ENCODE data around the gene SCN4A. TPM values are rescaled to one million over a fixed set of nuclear protein-coding genes. Genes with fewer than 3 reads are reported as not detected.

SCN4A gene
- total RNA-seq, 2 donors from 2014 or later, result 3.9 to 4.4 TPM

GRCh38 chr17:63928966-63929695 is 43.6 kb downstream of the SCN4A start:
- H3K27ac ChIP-seq (ENCODE audit: low read depth, low read length), result no peak overlapping the region
- Mint-ChIP-seq H3K9me3 (no peaks in the 10 kb centered on the region), H3K4me1 (no peaks in the 10 kb centered on the region), H3K36me3 (ENCODE audit: low read depth) (no peaks in the 10 kb centered on the region), H3K27me3 (ENCODE audit: insufficient read depth) (no peaks in the 10 kb centered on the region), H3K4me3 (no peak overlapping the region), H3K27ac (no peak overlapping the region)
- DNase-seq, result no peak
- WGBS, 2 experiments (ENCODE audit: insufficient coverage in 1 of 2, insufficient read length in 1 of 2), result 94 to 100% methylated on average over 3 to 10 of the region's 10 CpGs
- no peak overlapping the region for H3K4me3 ChIP-seq (ENCODE audit: low read length)
- no peak overlapping the region for H3K9ac ChIP-seq (ENCODE audit: extremely low read depth, low read length, poor library complexity, severe bottlenecking)
- H3K9me3 ChIP-seq (ENCODE audit: control insufficient read depth, low read length), result no peaks in the 10 kb centered on the region
- H3K36me3 ChIP-seq (ENCODE audit: control insufficient read depth, insufficient read depth, low read length), result no peaks in the 10 kb centered on the region
- no peaks in the 10 kb centered on the region for H3K27me3 ChIP-seq (ENCODE audit: control insufficient read depth, insufficient read depth, low read length, poor library complexity, severe bottlenecking)
- no peaks in the 10 kb centered on the region for H3K4me1 ChIP-seq (ENCODE audit: control insufficient read depth, insufficient read depth, low read length)
- TF ChIP-seq CTCF (conservative IDR thresholded peaks at IDR 0.05), result no peak

- Histone ChIP-seq H3K9ac (ENCODE audit: extremely low read depth, low read length, poor library complexity, severe bottlenecking) (no peak overlapping the region), H3K27me3 (ENCODE audit: control insufficient read depth, insufficient read depth, low read length, poor library complexity, severe bottlenecking) (no peaks in the 10 kb centered on the region), H3K27ac (ENCODE audit: low read depth, low read length) (no peak overlapping the region), H3K36me3 (ENCODE audit: control insufficient read depth, insufficient read depth, low read length) (no peaks in the 10 kb centered on the region), H3K4me3 (ENCODE audit: low read length) (no peak overlapping the region), H3K9me3 (ENCODE audit: control insufficient read depth, low read length) (no peaks in the 10 kb centered on the region), H3K4me1 (ENCODE audit: control insufficient read depth, insufficient read depth, low read length) (no peaks in the 10 kb centered on the region)
- H3K4me1 Mint-ChIP-seq, result no peaks in the 10 kb centered on the region
- 67 to 85% methylated on average over 3 to 10 of the region's 10 CpGs for WGBS, 2 experiments (ENCODE audit: insufficient coverage in 1 of 2, insufficient read length in 1 of 2)
- no peaks in the 10 kb centered on the region for H3K36me3 Mint-ChIP-seq (ENCODE audit: low read depth)
- no peak overlapping the region for H3K27ac Mint-ChIP-seq
- no peaks in the 10 kb centered on the region for H3K27me3 Mint-ChIP-seq (ENCODE audit: insufficient read depth)
- H3K4me3 Mint-ChIP-seq, result no peak overlapping the region
- DNase-seq, result no peak
- H3K9me3 Mint-ChIP-seq, result no peaks in the 10 kb centered on the region
- TF ChIP-seq CTCF (conservative IDR thresholded peaks at IDR 0.05), result no peak
These were observed 44.5 kb downstream of the SCN4A start for GRCh38 chr17:63928172-63928666.

GRCh38 chr17:63927464-63928171 is 45.1 kb downstream of the SCN4A start:
- Histone ChIP-seq H3K27me3 (ENCODE audit: control insufficient read depth, insufficient read depth, low read length, poor library complexity, severe bottlenecking) (no peaks in the 10 kb centered on the region), H3K9me3 (ENCODE audit: control insufficient read depth, low read length) (no peaks in the 10 kb centered on the region), H3K36me3 (ENCODE audit: control insufficient read depth, insufficient read depth, low read length) (no peaks in the 10 kb centered on the region), H3K4me1 (ENCODE audit: control insufficient read depth, insufficient read depth, low read length) (no peaks in the 10 kb centered on the region), H3K4me3 (ENCODE audit: low read length) (no peak overlapping the region), H3K9ac (ENCODE audit: extremely low read depth, low read length, poor library complexity, severe bottlenecking) (no peak overlapping the region), H3K27ac (ENCODE audit: low read depth, low read length) (no peak overlapping the region)
- Mint-ChIP-seq H3K27ac (no peak overlapping the region), H3K4me3 (no peak overlapping the region), H3K9me3 (no peaks in the 10 kb centered on the region), H3K36me3 (ENCODE audit: low read depth) (no peaks in the 10 kb centered on the region), H3K27me3 (ENCODE audit: insufficient read depth) (no peaks in the 10 kb centered on the region), H3K4me1 (no peaks in the 10 kb centered on the region)
- no peak for TF ChIP-seq CTCF (conservative IDR thresholded peaks at IDR 0.05)
- WGBS, 2 experiments (ENCODE audit: insufficient coverage in 1 of 2, insufficient read length in 1 of 2), result 79 to 87% methylated on average over 4 to 7 of the region's 8 CpGs
- no peak for DNase-seq

Measured in endodermal cell (in vitro differentiated cells).